PFSK-1 (cell line): ENCODE measurements around the gene NDUFAF7.

Source experiments
- FOXP2 ChIP-seq: optimal IDR thresholded peaks from 2 replicates; pipeline ENCODE3; 2011; ENCODE audit warnings: borderline replicate concordance, control low read depth, inconsistent platforms; ENCODE audit not compliant: insufficient read depth; ENCODE audit errors: extremely low read length, extremely low read depth
- POLR2AphosphoS5 ChIP-seq: IDR thresholded peaks from 2 replicates; pipeline ENCODE4 v1.6.1; 2012; ENCODE audit warnings: low read depth, mild to moderate bottlenecking, control low read depth, low read length, moderate library complexity
- SIN3A ChIP-seq: IDR thresholded peaks from 2 replicates; pipeline ENCODE4 v1.6.1; 2012; ENCODE audit warnings: mild to moderate bottlenecking, low read length, moderate library complexity, borderline replicate concordance; ENCODE audit not compliant: insufficient read depth
- TAF1 ChIP-seq: IDR thresholded peaks from 2 replicates; pipeline ENCODE4 v1.6.1; 2012; ENCODE audit warnings: low read length, control low read depth, borderline replicate concordance; ENCODE audit not compliant: insufficient read depth
- TF ChIP-seq, protein P1 (sequence below), 2 experiments: IDR thresholded peaks; 2 replicates each; pipeline versions ENCODE4 v1.6.1 to v1.8.0; 2011 to 2012; ENCODE audit warnings: low read depth in 2 of 2, low read length in 2 of 2, control low read depth in 1 of 2, inconsistent platforms in 1 of 2, mild to moderate bottlenecking in 1 of 2, moderate library complexity in 1 of 2; ENCODE audit not compliant: insufficient read depth in 1 of 2

DNA sequence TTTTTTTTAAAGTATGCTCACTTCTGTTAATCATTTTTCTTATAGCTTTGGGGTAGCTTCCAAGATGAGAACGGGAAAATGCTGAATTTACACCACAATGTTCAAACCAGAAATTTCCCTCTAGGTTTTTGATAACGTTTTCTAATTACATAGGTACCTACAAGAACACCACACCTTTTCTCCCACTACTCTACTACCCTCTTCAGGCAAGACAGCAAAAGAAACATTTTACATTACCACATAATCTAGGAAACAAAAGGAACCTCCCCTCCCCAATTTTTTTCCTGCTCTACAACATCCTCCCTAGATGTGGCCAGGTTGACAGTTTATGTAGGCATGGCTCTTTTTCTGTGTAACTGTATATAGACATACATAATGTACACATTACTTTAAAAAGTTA lies 32.4 kb downstream of the NDUFAF7 start:
- no peak for TF ChIP-seq FOXP2
- TF ChIP-seq TAF1: no peak
- no peak for TF ChIP-seq POLR2AphosphoS5
- TF ChIP-seq, protein P1, sequence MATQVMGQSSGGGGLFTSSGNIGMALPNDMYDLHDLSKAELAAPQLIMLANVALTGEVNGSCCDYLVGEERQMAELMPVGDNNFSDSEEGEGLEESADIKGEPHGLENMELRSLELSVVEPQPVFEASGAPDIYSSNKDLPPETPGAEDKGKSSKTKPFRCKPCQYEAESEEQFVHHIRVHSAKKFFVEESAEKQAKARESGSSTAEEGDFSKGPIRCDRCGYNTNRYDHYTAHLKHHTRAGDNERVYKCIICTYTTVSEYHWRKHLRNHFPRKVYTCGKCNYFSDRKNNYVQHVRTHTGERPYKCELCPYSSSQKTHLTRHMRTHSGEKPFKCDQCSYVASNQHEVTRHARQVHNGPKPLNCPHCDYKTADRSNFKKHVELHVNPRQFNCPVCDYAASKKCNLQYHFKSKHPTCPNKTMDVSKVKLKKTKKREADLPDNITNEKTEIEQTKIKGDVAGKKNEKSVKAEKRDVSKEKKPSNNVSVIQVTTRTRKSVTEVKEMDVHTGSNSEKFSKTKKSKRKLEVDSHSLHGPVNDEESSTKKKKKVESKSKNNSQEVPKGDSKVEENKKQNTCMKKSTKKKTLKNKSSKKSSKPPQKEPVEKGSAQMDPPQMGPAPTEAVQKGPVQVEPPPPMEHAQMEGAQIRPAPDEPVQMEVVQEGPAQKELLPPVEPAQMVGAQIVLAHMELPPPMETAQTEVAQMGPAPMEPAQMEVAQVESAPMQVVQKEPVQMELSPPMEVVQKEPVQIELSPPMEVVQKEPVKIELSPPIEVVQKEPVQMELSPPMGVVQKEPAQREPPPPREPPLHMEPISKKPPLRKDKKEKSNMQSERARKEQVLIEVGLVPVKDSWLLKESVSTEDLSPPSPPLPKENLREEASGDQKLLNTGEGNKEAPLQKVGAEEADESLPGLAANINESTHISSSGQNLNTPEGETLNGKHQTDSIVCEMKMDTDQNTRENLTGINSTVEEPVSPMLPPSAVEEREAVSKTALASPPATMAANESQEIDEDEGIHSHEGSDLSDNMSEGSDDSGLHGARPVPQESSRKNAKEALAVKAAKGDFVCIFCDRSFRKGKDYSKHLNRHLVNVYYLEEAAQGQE (IDR thresholded peaks at IDR 0.05; ENCODE audit: insufficient read depth in 1 of 2, low read depth in 2 of 2, low read length in 2 of 2): no peak
- TF ChIP-seq SIN3A: no peak
